ENCODE results near the gene TSPAN16. TPM values are rescaled to one million over a fixed set of nuclear protein-coding genes. Genes with fewer than 3 reads are reported as not detected.
A peak's percentile ranks its signal among the peaks of the same experiment; 100 is the strongest.

Gene TSPAN16
- total and polyA plus RNA-seq, 2 of the 13 experiments (the other 11 are each of a cell fraction or from before 2014, with no cell fraction given), result not detected

- TF ChIP-seq TOE1 (CRISPR knock-in tag; IDR thresholded peaks at IDR 0.05) (no peak), MYNN (CRISPR knock-in tag; IDR thresholded peaks at IDR 0.05; ENCODE audit: low read depth) (no peak), TAF1 (CRISPR knock-in tag; IDR thresholded peaks at IDR 0.05) (no peak), ZNF616 (CRISPR knock-in tag; IDR thresholded peaks at IDR 0.05; ENCODE audit: low read depth) (no peak), SNAPC2 (CRISPR knock-in tag; IDR thresholded peaks at IDR 0.05) (no peak), HMG20A (CRISPR knock-in tag; IDR thresholded peaks at IDR 0.05; ENCODE audit: borderline replicate concordance) (no peak), ZNF772 (CRISPR knock-in tag; IDR thresholded peaks at IDR 0.05) (no peak), ZMYM2 (CRISPR knock-in tag; IDR thresholded peaks at IDR 0.05) (peak; percentile 68; the same call in 1 of the 2 replicates), HOXA5 (CRISPR knock-in tag; IDR thresholded peaks at IDR 0.05) (no peak), UBTF (CRISPR knock-in tag; IDR thresholded peaks at IDR 0.05) (no peak), RORA (CRISPR knock-in tag; IDR thresholded peaks at IDR 0.05) (no peak), ZNF770 (CRISPR knock-in tag; IDR thresholded peaks at IDR 0.05) (peak; percentile 94), ZNF883 (CRISPR knock-in tag; IDR thresholded peaks at IDR 0.05; ENCODE audit: not compliant biosample characterization) (no peak), ZFP62 (CRISPR knock-in tag; IDR thresholded peaks at IDR 0.05) (no peak), BCL6 (CRISPR knock-in tag; IDR thresholded peaks at IDR 0.05) (peak; percentile 44), MEIS1 (CRISPR knock-in tag; IDR thresholded peaks at IDR 0.05; ENCODE audit: borderline replicate concordance) (no peak), ZNF850 (CRISPR knock-in tag; conservative IDR thresholded peaks at IDR 0.05) (no peak), ARID3A (IDR thresholded peaks at IDR 0.05; ENCODE audit: low read depth, low read length) (no peak), FOXO1 (CRISPR knock-in tag; IDR thresholded peaks at IDR 0.05) (no peak; the same call in 1 of the 2 replicates), ZNF788 (CRISPR knock-in tag; IDR thresholded peaks at IDR 0.05; ENCODE audit: borderline replicate concordance) (peak; percentile 79; the same call in 1 of the 2 replicates), POGK (CRISPR knock-in tag; conservative IDR thresholded peaks at IDR 0.05) (no peak)
Measured at GRCh38 chr19:11293433-11294389, 2.2 kb upstream of the TSPAN16 start (continued).
